Lower leg skin (tissue), 3 donors: ENCODE data around the gene PITPNB.

Source experiments
- CTCF ChIP-seq, 3 donors: fragments of 450-650 bp; IDR thresholded peaks; one replicate each; pipeline ENCODE4 v1.5.1; 2016; ENCODE audit warnings: antibody characterized with exemption in 3 of 3, mild to moderate bottlenecking in 3 of 3, moderate library complexity in 2 of 3
- POLR2A ChIP-seq, 2 donors: fragments of 450-650 bp; IDR thresholded peaks; one replicate each; pipeline ENCODE4 v1.6.1; 2016 to 2017; ENCODE audit warnings: antibody characterized with exemption in 2 of 2, mild to moderate bottlenecking in 1 of 2, moderate library complexity in 1 of 2

GRCh38 chr22:27905653-27906052, 13.4 kb downstream of the PITPNB start:
- TF ChIP-seq CTCF (IDR thresholded peaks at IDR 0.05) (no peak), POLR2A (IDR thresholded peaks at IDR 0.05) (no peak)
